ENCODE results near the gene CGREF1.

DNA sequence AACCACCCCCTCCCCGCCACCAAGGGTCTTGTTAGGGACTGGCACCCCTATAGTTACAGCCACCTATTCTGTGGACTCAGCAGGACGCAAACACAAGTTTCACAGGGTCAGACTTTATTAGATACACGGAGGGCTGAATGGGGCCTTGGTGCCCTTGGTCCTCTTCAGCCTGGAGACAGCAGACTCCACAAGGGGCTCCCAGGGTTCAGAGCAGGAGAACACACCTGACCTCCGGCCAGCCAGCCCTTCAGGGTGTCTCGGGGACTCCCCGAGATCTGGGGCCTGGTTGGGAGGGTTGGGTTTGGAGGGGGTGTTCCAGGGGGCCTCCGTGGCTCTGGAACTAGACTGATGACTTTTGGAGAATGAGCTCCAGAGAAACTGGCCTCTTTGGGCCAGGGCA is 17.8 kb upstream of the CGREF1 start:
- TF ChIP-seq, protein P1, sequence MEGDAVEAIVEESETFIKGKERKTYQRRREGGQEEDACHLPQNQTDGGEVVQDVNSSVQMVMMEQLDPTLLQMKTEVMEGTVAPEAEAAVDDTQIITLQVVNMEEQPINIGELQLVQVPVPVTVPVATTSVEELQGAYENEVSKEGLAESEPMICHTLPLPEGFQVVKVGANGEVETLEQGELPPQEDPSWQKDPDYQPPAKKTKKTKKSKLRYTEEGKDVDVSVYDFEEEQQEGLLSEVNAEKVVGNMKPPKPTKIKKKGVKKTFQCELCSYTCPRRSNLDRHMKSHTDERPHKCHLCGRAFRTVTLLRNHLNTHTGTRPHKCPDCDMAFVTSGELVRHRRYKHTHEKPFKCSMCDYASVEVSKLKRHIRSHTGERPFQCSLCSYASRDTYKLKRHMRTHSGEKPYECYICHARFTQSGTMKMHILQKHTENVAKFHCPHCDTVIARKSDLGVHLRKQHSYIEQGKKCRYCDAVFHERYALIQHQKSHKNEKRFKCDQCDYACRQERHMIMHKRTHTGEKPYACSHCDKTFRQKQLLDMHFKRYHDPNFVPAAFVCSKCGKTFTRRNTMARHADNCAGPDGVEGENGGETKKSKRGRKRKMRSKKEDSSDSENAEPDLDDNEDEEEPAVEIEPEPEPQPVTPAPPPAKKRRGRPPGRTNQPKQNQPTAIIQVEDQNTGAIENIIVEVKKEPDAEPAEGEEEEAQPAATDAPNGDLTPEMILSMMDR (IDR thresholded peaks at IDR 0.05; ENCODE audit: low read depth, low read length, missing input control): no peak
- TF ChIP-seq RAD21 (IDR thresholded peaks at IDR 0.05) (no peak), SP1 (IDR thresholded peaks at IDR 0.05) (no peak), GABPA (IDR thresholded peaks at IDR 0.05 in 1 of 2, conservative IDR thresholded peaks at IDR 0.05 in 1 of 2) (no peak), NR2F2 (IDR thresholded peaks at IDR 0.05) (no peak), YY1 (IDR thresholded peaks at IDR 0.05) (no peak)
- TF ChIP-seq, protein P2, sequence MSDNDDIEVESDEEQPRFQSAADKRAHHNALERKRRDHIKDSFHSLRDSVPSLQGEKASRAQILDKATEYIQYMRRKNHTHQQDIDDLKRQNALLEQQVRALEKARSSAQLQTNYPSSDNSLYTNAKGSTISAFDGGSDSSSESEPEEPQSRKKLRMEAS (IDR thresholded peaks at IDR 0.05): no peak
- TF ChIP-seq, protein P3, sequence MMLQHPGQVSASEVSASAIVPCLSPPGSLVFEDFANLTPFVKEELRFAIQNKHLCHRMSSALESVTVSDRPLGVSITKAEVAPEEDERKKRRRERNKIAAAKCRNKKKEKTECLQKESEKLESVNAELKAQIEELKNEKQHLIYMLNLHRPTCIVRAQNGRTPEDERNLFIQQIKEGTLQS (IDR thresholded peaks at IDR 0.05): no peak
